Nephron progenitor cell (in vitro differentiated cells): ENCODE results near the gene TAF6.
"Not testable (repeated sequence)": the region's sequence is repeated elsewhere in the genome, so short reads cannot be mapped to it uniquely, and the experiment has no call there.

ENCODE experiments used
- DNase-seq: peaks from one replicate; pipeline ENCODE4 v3.0.0; 2021
- H3K27ac Mint-ChIP-seq: 2 replicates; pipeline ENCODE4 v1.8.0; 2021; ENCODE audit warnings: mild to moderate bottlenecking, moderate library complexity, mixed read lengths
- H3K27me3 Mint-ChIP-seq: 2 replicates; pipeline ENCODE4 v1.8.0; 2021; ENCODE audit warnings: mild to moderate bottlenecking, low read depth, mixed read lengths; ENCODE audit not compliant: poor library complexity
- H3K36me3 Mint-ChIP-seq: 2 replicates; pipeline ENCODE4 v1.8.0; 2021; ENCODE audit warnings: low read depth, mixed read lengths
- H3K4me1 Mint-ChIP-seq: 2 replicates; pipeline ENCODE4 v1.8.0; 2021; ENCODE audit warnings: mixed read lengths
- H3K4me3 Mint-ChIP-seq: 2 replicates; pipeline ENCODE4 v1.8.0; 2021; ENCODE audit warnings: mild to moderate bottlenecking, moderate library complexity, mixed read lengths
- H3K9me3 Mint-ChIP-seq: 2 replicates; pipeline ENCODE4 v1.8.0; 2021; ENCODE audit warnings: mild to moderate bottlenecking, moderate library complexity, mixed read lengths
- TF ChIP-seq, protein P1 (sequence below): fragments of 200-600 bp; sonication (generic); IDR thresholded peaks from 2 replicates; pipeline ENCODE4 v1.5.0; 2021; ENCODE audit warnings: antibody characterized with exemption

The TAF6 gene

DNA sequence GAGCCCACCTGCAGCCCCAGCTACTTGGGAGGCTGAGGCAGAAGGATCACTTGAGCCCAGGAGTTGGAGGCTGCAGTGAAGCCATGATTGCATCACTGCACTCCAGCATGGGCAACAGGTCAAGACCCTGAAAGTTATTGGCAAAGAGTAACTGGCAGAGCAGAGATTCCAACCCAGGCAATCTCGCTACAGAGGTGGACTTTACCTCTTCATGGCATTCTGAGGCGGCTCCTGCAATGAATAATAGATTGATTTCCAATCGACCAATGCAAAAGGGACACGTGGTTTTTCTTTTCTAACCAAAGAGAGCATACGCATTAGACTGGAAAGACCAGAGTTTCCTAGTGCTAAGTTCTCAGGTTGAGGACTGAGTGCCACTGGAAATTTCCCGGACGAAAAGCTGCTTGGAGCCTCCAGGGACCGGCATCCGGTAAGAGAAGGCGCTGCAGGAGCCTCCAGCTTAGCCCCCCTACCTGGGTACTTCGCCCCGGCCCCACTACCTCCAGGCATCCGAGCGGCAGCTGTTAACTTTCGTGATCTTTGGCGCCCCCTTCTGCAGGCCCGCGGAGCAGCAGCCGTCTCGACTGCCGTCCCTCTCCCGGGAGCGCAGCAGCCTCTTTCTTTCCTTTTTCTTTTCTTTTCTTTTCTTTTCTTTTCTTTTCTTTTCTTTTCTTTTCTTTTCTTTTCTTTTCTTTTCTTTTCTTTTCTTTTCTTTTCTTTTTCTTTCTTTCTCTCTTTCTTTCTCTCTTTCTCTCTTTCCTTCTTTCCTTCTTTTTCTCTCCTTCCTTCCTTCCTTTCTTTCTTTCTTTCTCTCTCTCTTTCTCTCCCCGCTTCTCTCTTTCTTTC, 11.7 kb upstream of the TAF6 start:
- DNase-seq = peak; percentile 95
- Mint-ChIP-seq H3K36me3 (no peaks in the 10 kb centered on the region), H3K4me1 (peaks cover 25% of the 10 kb centered on the region), H3K27ac (no peak overlapping the region), H3K27me3 (peaks cover 17% of the 10 kb centered on the region), H3K9me3 (no peaks in the 10 kb centered on the region), H3K4me3 (no peak overlapping the region)
- TF ChIP-seq, protein P1, sequence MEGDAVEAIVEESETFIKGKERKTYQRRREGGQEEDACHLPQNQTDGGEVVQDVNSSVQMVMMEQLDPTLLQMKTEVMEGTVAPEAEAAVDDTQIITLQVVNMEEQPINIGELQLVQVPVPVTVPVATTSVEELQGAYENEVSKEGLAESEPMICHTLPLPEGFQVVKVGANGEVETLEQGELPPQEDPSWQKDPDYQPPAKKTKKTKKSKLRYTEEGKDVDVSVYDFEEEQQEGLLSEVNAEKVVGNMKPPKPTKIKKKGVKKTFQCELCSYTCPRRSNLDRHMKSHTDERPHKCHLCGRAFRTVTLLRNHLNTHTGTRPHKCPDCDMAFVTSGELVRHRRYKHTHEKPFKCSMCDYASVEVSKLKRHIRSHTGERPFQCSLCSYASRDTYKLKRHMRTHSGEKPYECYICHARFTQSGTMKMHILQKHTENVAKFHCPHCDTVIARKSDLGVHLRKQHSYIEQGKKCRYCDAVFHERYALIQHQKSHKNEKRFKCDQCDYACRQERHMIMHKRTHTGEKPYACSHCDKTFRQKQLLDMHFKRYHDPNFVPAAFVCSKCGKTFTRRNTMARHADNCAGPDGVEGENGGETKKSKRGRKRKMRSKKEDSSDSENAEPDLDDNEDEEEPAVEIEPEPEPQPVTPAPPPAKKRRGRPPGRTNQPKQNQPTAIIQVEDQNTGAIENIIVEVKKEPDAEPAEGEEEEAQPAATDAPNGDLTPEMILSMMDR = peak; percentile 90

DNA sequence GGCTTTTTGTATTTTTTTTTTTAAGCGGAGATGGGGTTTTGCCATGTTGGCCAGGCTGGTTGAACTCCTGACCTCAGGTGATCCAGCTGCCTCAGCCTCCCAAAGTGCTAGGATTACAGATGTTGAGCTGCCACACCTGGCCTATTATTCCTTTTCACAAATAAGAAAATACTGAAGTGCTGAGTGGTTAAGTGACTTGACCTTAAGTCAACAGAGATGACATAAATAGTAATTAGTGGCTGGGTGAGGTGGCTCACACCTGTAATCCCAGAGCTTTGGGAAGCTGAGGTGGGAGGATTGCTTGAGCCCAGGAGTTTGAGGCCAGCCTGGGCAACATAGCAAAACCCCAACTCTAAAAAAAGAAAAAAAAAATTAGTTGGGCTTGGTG, 11.1 kb upstream of the TAF6 start:
- not testable (repeated sequence) for DNase-seq, H3K36me3 Mint-ChIP-seq, H3K9me3 Mint-ChIP-seq, H3K27ac Mint-ChIP-seq, H3K4me3 Mint-ChIP-seq
- Mint-ChIP-seq H3K27me3 (peaks cover 17% of the 10 kb centered on the region), H3K4me1 (peaks cover 27% of the 10 kb centered on the region)

DNA sequence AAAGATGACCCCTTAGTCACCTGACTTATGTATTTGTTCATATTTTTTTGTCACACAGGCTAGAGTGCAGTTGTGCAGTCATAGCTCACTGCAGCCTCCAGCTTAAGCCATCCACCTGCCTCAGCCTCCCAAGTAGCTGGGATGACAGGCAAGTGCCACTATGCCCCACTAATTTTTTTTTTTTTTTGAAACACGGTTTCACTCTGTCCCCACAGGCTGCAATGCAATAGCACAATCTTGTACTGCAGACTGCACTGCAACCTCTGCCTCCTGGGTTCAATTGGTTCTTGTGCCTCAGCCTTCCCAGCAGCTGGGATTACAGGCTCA, 9.4 kb upstream of the TAF6 start:
- H3K27ac Mint-ChIP-seq = no peak overlapping the region

DNA sequence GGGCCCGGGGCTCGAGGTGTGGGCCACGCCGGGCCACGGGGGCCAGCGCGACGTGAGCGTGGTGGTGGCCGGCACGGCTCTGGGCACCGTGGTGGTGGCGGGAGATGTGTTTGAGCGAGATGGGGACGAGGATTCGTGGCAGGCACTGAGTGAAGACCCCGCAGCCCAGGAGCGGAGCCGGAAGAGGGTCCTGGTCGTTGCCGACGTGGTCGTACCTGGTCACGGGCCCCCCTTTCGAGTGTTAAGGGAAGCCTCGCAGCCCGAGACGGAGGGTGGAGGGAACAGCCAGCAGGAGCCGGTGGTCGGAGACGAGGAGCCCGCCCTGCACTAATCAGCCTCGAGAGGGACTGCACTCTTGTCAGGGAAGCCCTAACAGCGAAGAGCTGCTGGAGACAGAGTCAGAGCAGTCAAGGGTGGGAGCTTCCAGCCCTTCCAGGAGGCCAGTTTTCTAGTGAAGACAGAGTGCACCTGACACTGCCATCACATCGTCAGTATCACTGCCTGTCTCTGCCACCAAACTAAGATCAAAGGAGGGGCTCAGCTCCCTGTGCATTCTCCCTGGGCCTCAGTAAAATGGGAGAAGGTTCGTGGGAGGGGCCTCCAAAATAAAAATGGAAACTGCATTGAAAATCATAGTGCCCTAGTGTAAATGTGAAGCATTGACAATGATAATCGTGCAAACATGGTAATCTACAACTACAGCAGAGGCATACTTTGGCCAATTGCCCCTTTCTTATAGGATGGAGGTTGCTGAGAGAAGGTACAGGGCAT, 8.9 kb upstream of the TAF6 start:
- Mint-ChIP-seq H3K36me3 (peaks cover 11% of the 10 kb centered on the region), H3K9me3 (no peaks in the 10 kb centered on the region), H3K27me3 (peaks cover 17% of the 10 kb centered on the region), H3K4me3 (peak overlapping the region; percentile 81), H3K27ac (no peak overlapping the region), H3K4me1 (peaks cover 38% of the 10 kb centered on the region)
- TF ChIP-seq, protein P1 = no peak
- peak; percentile 44 for DNase-seq

More for the DNA sequence above, 9.4 kb upstream of the TAF6 start:
- Mint-ChIP-seq H3K36me3 (peaks cover 9% of the 10 kb centered on the region), H3K4me1 (peaks cover 38% of the 10 kb centered on the region), H3K27me3 (peaks cover 17% of the 10 kb centered on the region), H3K9me3 (no peaks in the 10 kb centered on the region), H3K4me3 (peak overlapping the region; percentile 81)
- TF ChIP-seq, protein P1 = no peak
- no peak for DNase-seq

DNA sequence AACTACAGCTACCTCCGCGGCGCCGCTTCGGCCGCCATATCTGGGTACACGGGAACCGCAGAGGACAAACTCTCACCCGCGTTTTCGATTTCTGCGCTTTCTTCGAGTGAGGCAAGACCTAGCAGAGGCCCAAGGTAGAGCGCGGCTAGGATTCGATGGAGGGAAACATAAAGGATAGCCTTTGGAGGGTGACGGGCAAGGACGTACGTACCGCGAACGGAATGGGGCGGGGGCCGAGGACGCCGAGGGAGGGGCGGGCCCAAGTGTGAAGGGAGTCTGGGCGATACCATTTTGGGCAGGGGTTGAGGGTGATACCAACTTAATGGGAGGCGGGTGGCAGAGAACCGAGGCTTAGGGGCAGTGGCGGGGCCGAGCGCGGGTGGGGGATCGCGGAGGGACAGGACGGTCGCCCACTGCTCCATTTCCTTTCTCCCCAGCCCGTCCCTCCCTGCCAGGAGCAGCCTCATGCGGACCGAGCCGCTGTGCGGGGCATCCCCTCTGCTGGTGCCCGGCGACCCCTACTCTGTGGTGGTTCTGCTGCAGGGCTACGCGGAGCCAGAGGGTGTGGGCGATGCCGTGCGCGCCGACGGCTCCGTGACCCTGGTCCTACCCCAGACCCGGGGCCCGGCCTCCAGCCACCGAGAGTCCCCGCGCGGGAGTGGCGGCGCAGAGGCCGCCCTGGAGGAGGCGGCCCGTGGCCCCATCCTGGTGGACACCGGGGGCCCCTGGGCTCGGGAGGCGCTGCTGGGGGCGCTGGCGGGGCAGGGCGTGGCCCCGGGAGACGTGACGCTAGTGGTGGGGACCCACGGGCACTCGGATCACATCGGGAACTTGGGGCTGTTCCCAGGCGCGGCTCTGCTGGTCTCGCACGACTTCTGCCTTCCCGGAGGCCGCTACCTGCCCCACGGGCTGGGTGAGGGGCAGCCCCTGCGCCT, 8.0 kb upstream of the TAF6 start, which contains the start of gene MBLAC1:
TSS of gene MBLAC1 (plus strand) at position 37 of the 935 bp plus-strand sequence. CDS start at position 466, 429 bp downstream.
- H3K27me3 Mint-ChIP-seq = peaks cover 17% of the 10 kb centered on the region
- TF ChIP-seq, protein P1 = no peak
- H3K9me3 Mint-ChIP-seq = no peaks in the 10 kb centered on the region
- peaks cover 33% of the 10 kb centered on the region for H3K4me1 Mint-ChIP-seq
- peaks cover 17% of the 10 kb centered on the region for H3K36me3 Mint-ChIP-seq
- peak within 1 kb of the TSS; percentile 95 for H3K4me3 Mint-ChIP-seq
- peak within 1 kb of the TSS; percentile 99 for H3K27ac Mint-ChIP-seq
- peak; percentile 91 for DNase-seq
